A549 treated with AZD2906 at 1 μM for 4 hours (cell line): ENCODE results near the gene TRIM77. TPM values are rescaled to one million over a fixed set of nuclear protein-coding genes. Genes with fewer than 3 reads are reported as not detected.

ENCODE experiments used
- total RNA-seq: library from RNA; stranded (reverse); fragments of 200-300 nt; extraction: Qiagen RNA extraction; gene quantifications from 5 replicates; pipeline ENCODE4 v1.2.3, GENCODE V29; 2022

The TRIM77 gene, protein sequence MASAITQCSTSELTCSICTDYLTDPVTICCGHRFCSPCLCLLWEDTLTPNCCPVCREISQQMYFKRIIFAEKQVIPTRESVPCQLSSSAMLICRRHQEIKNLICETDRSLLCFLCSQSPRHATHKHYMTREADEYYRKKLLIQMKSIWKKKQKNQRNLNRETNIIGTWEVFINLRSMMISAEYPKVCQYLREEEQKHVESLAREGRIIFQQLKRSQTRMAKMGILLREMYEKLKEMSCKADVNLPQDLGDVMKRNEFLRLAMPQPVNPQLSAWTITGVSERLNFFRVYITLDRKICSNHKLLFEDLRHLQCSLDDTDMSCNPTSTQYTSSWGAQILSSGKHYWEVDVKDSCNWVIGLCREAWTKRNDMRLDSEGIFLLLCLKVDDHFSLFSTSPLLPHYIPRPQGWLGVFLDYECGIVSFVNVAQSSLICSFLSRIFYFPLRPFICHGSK
- not detected in 5 replicates for total RNA-seq

DNA sequence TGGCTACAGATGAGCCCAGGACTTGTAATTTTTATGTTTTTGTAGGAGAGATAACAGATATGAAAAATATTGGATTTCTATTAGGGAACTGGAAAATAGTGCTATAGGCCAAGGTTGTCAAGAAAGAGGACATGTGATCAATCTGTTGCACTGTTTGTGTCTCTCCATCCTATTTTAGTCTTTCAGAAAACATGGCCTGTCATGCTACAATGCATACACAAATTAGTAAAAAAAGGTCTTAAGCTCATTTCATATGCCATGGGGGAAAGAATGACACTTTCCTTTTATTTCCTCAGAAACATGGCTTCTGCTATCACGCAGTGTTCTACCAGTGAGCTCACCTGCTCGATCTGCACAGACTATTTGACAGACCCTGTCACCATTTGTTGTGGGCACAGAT lies at the start of gene TRIM77:
TRIM77 (plus strand) TSS at position 301 of the 400 bp plus-strand sequence; CDS start at position 301, 0 bp downstream.

Other genes starting within 250 kb of the TRIM77 start
- gene NOX4, start 218.9 kb upstream of the TRIM77 start, total RNA-seq: not detected in 5 replicates
- 0.03 to 0.15 TPM (median 0.08 TPM) in 4 of 5 replicates, not detected in the other for gene TRIM49, start 98.3 kb downstream of the TRIM77 start, total RNA-seq
- 0.02 to 0.03 TPM in 2 of 5 replicates, not detected in the others for gene TRIM64B, start 168.2 kb downstream of the TRIM77 start, total RNA-seq
- 0.06 to 0.60 TPM (median 0.37 TPM) in 5 replicates for gene TRIM49D1, start 211.9 kb downstream of the TRIM77 start, total RNA-seq
- gene TRIM49D2, start 213.8 kb downstream of the TRIM77 start, total RNA-seq: 0.14 to 0.44 TPM (median 0.32 TPM) in 4 of 5 replicates, not detected in the other